Measurements from ENCODE around the gene SH3PXD2A. TPM values are rescaled to one million over a fixed set of nuclear protein-coding genes. Genes with fewer than 3 reads are reported as not detected.

The SH3PXD2A gene
- total and polyA plus RNA-seq, 9 of the 15 experiments (the other 6 are each of a cell fraction or from before 2014, with no cell fraction given), result 0.41 to 9.3 (median 2.5) TPM

DNA sequence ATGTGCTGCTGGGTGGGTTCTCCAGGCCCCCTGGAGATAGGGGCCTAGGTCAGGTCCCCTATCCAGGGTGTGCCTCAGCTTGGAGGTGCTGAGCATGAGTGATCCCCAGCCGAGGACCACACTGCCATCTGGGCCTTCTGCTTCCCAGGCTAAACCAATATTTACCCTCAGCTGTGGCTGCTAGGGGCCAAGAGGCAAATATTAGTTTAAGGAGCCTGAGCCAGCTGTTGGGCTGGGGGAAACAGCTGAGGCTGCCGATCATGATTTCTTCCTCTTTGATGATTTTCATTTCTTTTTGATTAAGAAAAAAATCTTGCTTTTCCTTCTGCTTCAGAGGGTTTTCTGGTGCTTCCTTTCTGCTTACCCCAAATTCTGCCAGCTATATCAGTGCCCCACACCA lies 278.5 kb downstream of the SH3PXD2A start (continued):
- TF ChIP-seq SREBF1 (IDR thresholded peaks at IDR 0.05; ENCODE audit: borderline replicate concordance, low read depth, low read length) (no peak), HDAC8 (tag; IDR thresholded peaks at IDR 0.05) (no peak), ZNF174 (CRISPR knock-in tag; IDR thresholded peaks at IDR 0.05) (no peak), NELFE (IDR thresholded peaks at IDR 0.05; ENCODE audit: insufficient read depth, insufficient read length) (no peak), GTF2A2 (tag; IDR thresholded peaks at IDR 0.05) (no peak)
- TF ChIP-seq, protein P1, sequence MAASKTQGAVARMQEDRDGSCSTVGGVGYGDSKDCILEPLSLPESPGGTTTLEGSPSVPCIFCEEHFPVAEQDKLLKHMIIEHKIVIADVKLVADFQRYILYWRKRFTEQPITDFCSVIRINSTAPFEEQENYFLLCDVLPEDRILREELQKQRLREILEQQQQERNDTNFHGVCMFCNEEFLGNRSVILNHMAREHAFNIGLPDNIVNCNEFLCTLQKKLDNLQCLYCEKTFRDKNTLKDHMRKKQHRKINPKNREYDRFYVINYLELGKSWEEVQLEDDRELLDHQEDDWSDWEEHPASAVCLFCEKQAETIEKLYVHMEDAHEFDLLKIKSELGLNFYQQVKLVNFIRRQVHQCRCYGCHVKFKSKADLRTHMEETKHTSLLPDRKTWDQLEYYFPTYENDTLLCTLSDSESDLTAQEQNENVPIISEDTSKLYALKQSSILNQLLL (CRISPR knock-in tag; IDR thresholded peaks at IDR 0.05; ENCODE audit: borderline replicate concordance), result no peak
- TF ChIP-seq, protein P2, sequence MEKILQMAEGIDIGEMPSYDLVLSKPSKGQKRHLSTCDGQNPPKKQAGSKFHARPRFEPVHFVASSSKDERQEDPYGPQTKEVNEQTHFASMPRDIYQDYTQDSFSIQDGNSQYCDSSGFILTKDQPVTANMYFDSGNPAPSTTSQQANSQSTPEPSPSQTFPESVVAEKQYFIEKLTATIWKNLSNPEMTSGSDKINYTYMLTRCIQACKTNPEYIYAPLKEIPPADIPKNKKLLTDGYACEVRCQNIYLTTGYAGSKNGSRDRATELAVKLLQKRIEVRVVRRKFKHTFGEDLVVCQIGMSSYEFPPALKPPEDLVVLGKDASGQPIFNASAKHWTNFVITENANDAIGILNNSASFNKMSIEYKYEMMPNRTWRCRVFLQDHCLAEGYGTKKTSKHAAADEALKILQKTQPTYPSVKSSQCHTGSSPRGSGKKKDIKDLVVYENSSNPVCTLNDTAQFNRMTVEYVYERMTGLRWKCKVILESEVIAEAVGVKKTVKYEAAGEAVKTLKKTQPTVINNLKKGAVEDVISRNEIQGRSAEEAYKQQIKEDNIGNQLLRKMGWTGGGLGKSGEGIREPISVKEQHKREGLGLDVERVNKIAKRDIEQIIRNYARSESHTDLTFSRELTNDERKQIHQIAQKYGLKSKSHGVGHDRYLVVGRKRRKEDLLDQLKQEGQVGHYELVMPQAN (IDR thresholded peaks at IDR 0.05; ENCODE audit: borderline replicate concordance), result no peak
- TF ChIP-seq, protein P3, sequence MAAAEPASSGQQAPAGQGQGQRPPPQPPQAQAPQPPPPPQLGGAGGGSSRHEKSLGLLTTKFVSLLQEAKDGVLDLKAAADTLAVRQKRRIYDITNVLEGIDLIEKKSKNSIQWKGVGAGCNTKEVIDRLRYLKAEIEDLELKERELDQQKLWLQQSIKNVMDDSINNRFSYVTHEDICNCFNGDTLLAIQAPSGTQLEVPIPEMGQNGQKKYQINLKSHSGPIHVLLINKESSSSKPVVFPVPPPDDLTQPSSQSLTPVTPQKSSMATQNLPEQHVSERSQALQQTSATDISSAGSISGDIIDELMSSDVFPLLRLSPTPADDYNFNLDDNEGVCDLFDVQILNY (CRISPR knock-in tag; IDR thresholded peaks at IDR 0.05), result no peak

Measured in K562 (cell line).